LNCAP (cell line): Measurements from ENCODE around the gene PPM1H.

Experiments
- CTCF ChIP-seq: fragments of 450-650 bp; IDR thresholded peaks from 2 replicates; pipeline ENCODE4 v1.5.1; 2017; ENCODE audit warnings: mild to moderate bottlenecking

PPM1H gene

GRCh38 chr12:62899568-62900390 is 35.2 kb downstream of the PPM1H start:
- TF ChIP-seq CTCF, result no peak

GRCh38 chr12:62898526-62898925 is 36.4 kb downstream of the PPM1H start:
- TF ChIP-seq CTCF, result no peak

- no peak for TF ChIP-seq CTCF
Observed at GRCh38 chr12:62895351-62895877, 39.5 kb downstream of the PPM1H start.

GRCh38 chr12:62893276-62893675 is 41.7 kb downstream of the PPM1H start:
- TF ChIP-seq CTCF, result no peak

GRCh38 chr12:62891805-62892549 is 43.0 kb downstream of the PPM1H start:
- TF ChIP-seq CTCF, result no peak

- no peak for TF ChIP-seq CTCF
Observed at GRCh38 chr12:62888454-62889110, 46.4 kb downstream of the PPM1H start.

GRCh38 chr12:62886796-62887195 is 48.2 kb downstream of the PPM1H start:
- no peak for TF ChIP-seq CTCF
